GM12872 (cell line): ENCODE data around the gene CEP85.

ENCODE experiments used
- CTCF ChIP-seq: IDR thresholded peaks from 3 replicates; pipeline ENCODE4 v1.5.1; 2011; ENCODE audit warnings: low read depth, mild to moderate bottlenecking, low read length, moderate library complexity; ENCODE audit not compliant: insufficient read depth

The CEP85 gene

GRCh38 chr1:26275580-26276431 is 41.8 kb downstream of the CEP85 start:
- TF ChIP-seq CTCF, result peak; percentile 88

GRCh38 chr1:26276432-26276838 is 42.4 kb downstream of the CEP85 start:
- TF ChIP-seq CTCF, result no peak

- no peak for TF ChIP-seq CTCF
These were observed 43.3 kb downstream of the CEP85 start for GRCh38 chr1:26277261-26277661.

GRCh38 chr1:26277719-26278118 is 43.7 kb downstream of the CEP85 start:
- no peak for TF ChIP-seq CTCF

GRCh38 chr1:26278303-26278702 is 44.3 kb downstream of the CEP85 start:
- TF ChIP-seq CTCF, result no peak

GRCh38 chr1:26278724-26279455 is 44.9 kb downstream of the CEP85 start:
- no peak for TF ChIP-seq CTCF

- TF ChIP-seq CTCF, result peak; percentile 53
These were observed 45.7 kb downstream of the CEP85 start, which contains the start of gene SH3BGRL3 for GRCh38 chr1:26279456-26280332. Gene SH3BGRL3, plus strand, starts transcription at chr1:26280086. Its CDS starts 70 bp downstream, at chr1:26280156.
